SK-N-SH (cell line): ENCODE data around the gene SDF2L1. TPM values are rescaled to one million over a fixed set of nuclear protein-coding genes. Genes with fewer than 3 reads are reported as not detected.
"Not testable (repeated sequence)": the region's sequence is repeated elsewhere in the genome, so short reads cannot be mapped to it uniquely, and the experiment has no call there.

Experiments
- CTCF ChIA-PET: fragments of 300-600, 350-600 bp; formaldehyde crosslinking; extraction: SDS; loops from one replicate; lab custom pipeline; 2021; lab: Yijun Ruan, JAX
- POLR2A ChIA-PET: fragments of 350-600 bp; sonication (Branson Sonifier 250); formaldehyde crosslinking; extraction: SDS; loops from one replicate; lab custom pipeline; 2020; ENCODE audit warnings: antibody characterized with exemption, inconsistent platforms; lab: Yijun Ruan, JAX
- DNase-seq: peaks from one replicate; pipeline ENCODE4 v3.0.0; 2012
- H2AFZ ChIP-seq: fragments of 200-600 bp; sonication (generic); 2 replicates; pipeline ENCODE4 v1.8.1; 2016; ENCODE audit warnings: antibody characterized with exemption, mild to moderate bottlenecking, low read depth
- H3F3A ChIP-seq: fragments of 200-600 bp; sonication (generic); replicated peaks from 2 replicates; pipeline ENCODE3; 2016; ENCODE audit warnings: antibody characterized with exemption, mild to moderate bottlenecking; ENCODE audit not compliant: insufficient read depth
- H3K27ac ChIP-seq, 2 experiments: fragments of 200-500 bp in 1 of 2; fragments of 200-600 bp in 1 of 2; sonication (Bioruptor generic) in 1 of 2; sonication (generic), shearing (Covaris generic) in 1 of 2; 2 replicates each; pipeline versions ENCODE4 v1.5.1 to v1.6.1; 2014 to 2016; ENCODE audit warnings: low read depth in 2 of 2, inconsistent platforms in 1 of 2, low read length in 1 of 2, mild to moderate bottlenecking in 1 of 2, mixed read lengths in 1 of 2
- H3K27me3 ChIP-seq: fragments of 200-600 bp; sonication (generic), shearing (Covaris generic); 2 replicates; pipeline ENCODE4 v1.6.1; 2016; ENCODE audit warnings: mixed run types; ENCODE audit not compliant: insufficient read depth
- H3K36me3 ChIP-seq, 2 experiments: fragments of 200-500 bp in 1 of 2; fragments of 200-600 bp in 1 of 2; sonication (Bioruptor generic) in 1 of 2; sonication (generic) in 1 of 2; replicated peaks in 1 of 2; 2 replicates each; pipeline versions ENCODE3 to v1.5.1; 2014 to 2016; ENCODE audit warnings: low read length in 1 of 2, mild to moderate bottlenecking in 1 of 2; ENCODE audit not compliant: insufficient read depth in 2 of 2, control insufficient read depth in 1 of 2
- H3K4me1 ChIP-seq, 2 experiments: fragments of 200-500 bp in 1 of 2; fragments of 200-600 bp in 1 of 2; sonication (Bioruptor generic) in 1 of 2; sonication (generic), shearing (Covaris generic) in 1 of 2; 2 replicates each; pipeline versions ENCODE4 v1.5.1 to v1.6.1; 2014 to 2016; ENCODE audit warnings: low read depth in 1 of 2, low read length in 1 of 2, mixed run types in 1 of 2; ENCODE audit not compliant: insufficient read depth in 2 of 2, control insufficient read depth in 1 of 2
- H3K4me2 ChIP-seq: fragments of 200-600 bp; sonication (generic), shearing (Covaris generic); 2 replicates; pipeline ENCODE4 v1.6.1; 2017; ENCODE audit warnings: mixed run types
- H3K4me3 ChIP-seq, 2 experiments: fragments of 200-500 bp in 1 of 2; fragments of 200-600 bp in 1 of 2; sonication (Bioruptor generic) in 1 of 2; sonication (generic), shearing (Covaris generic) in 1 of 2; 2 replicates each; pipeline versions ENCODE4 v1.5.1 to v1.8.1; 2014 to 2016; ENCODE audit warnings: low read depth in 2 of 2, inconsistent platforms in 1 of 2, low read length in 1 of 2, mild to moderate bottlenecking in 1 of 2, mixed read lengths in 1 of 2, moderate library complexity in 1 of 2
- H3K79me2 ChIP-seq: fragments of 200-600 bp; sonication (generic); 2 replicates; pipeline ENCODE4 v1.8.1; 2017; ENCODE audit warnings: mild to moderate bottlenecking; ENCODE audit not compliant: insufficient read depth
- H3K9ac ChIP-seq: fragments of 200-600 bp; sonication (generic); 2 replicates; pipeline ENCODE4 v1.6.1; 2017; ENCODE audit warnings: mixed run types
- H3K9me2 ChIP-seq: fragments of 200-600 bp; sonication (generic); 2 replicates; pipeline ENCODE4 v1.6.1; 2017; ENCODE audit warnings: mixed run types
- H3K9me3 ChIP-seq: fragments of 200-600 bp; sonication (generic); 2 replicates; pipeline ENCODE4 v1.6.1; 2017; ENCODE audit warnings: mixed run types, mild to moderate bottlenecking, moderate library complexity
- H4K20me1 ChIP-seq: fragments of 200-600 bp; sonication (generic); 2 replicates; pipeline ENCODE4 v1.6.1; 2017; ENCODE audit warnings: mild to moderate bottlenecking, mixed run types; ENCODE audit not compliant: insufficient read depth
- ELF1 ChIP-seq: IDR thresholded peaks from 2 replicates; pipeline ENCODE4 v1.4.0; 2012
- FOSL2 ChIP-seq: IDR thresholded peaks from 2 replicates; pipeline ENCODE4 v1.4.0; 2012; ENCODE audit warnings: low read depth, mild to moderate bottlenecking, moderate library complexity, borderline replicate concordance
- FOXJ3 ChIP-seq: sonication (generic); formaldehyde crosslinking; IDR thresholded peaks from 2 replicates; pipeline ENCODE4 v1.5.1; 2020; ENCODE audit warnings: mild to moderate bottlenecking, missing genetic modification reagents
- GABPA ChIP-seq: IDR thresholded peaks from 2 replicates; pipeline ENCODE4 v1.4.0; 2012; ENCODE audit warnings: low read depth, mild to moderate bottlenecking
- MXI1 ChIP-seq: IDR thresholded peaks from 2 replicates; pipeline ENCODE4 v1.6.1; 2012; ENCODE audit warnings: mild to moderate bottlenecking, low read depth, low read length, improper control_type of control experiment
- NFIC ChIP-seq: IDR thresholded peaks from 2 replicates; pipeline ENCODE4 v1.4.0; 2012; ENCODE audit warnings: borderline replicate concordance
- POLR2AphosphoS5 ChIP-seq: IDR thresholded peaks from 2 replicates; pipeline ENCODE4 v1.6.1; 2012; ENCODE audit warnings: low read depth, low read length
- RAD21 ChIP-seq: IDR thresholded peaks from 2 replicates; pipeline ENCODE4 v1.6.1; 2012; ENCODE audit warnings: mild to moderate bottlenecking, low read length
- TAF1 ChIP-seq: IDR thresholded peaks from 2 replicates; pipeline ENCODE4 v1.6.1; 2012; ENCODE audit warnings: low read depth, mild to moderate bottlenecking, low read length, moderate library complexity, borderline replicate concordance
- WGBS: methylation state at CpG from one replicate; pipeline ENCODE4 v1.1.6; 2017; ENCODE audit warnings: low lambda C conversion rate; 5-methylcytosine and 5-hydroxymethylcytosine counted together
- polyA plus RNA-seq, 3 experiments: library from polyadenylated mRNA; depleted of rRNA; stranded (reverse); fragments of >200 nt; gene quantifications; 2 replicates each; pipeline ENCODE4 v1.2.3, GENCODE V29; 2012
- TF ChIP-seq, protein P1 (sequence below): fragments of 150-350 bp; IDR thresholded peaks from 2 replicates; pipeline ENCODE4 v1.6.1; 2016; ENCODE audit warnings: mild to moderate bottlenecking, low read depth, low read length
- TF ChIP-seq, protein P2 (sequence below): fragments of 150-350 bp; IDR thresholded peaks from 2 replicates; pipeline ENCODE4 v1.6.1; 2017; ENCODE audit warnings: antibody characterized with exemption, low read length, low read depth, borderline replicate concordance
- TF ChIP-seq, protein P3 (sequence below): IDR thresholded peaks from 2 replicates; pipeline ENCODE4 v1.4.0; 2012; ENCODE audit warnings: low read depth

The SDF2L1 gene
- polyA plus RNA-seq, 1 of the 3 experiments (the other 2 are of a cell fraction) = 60.9 TPM

DNA sequence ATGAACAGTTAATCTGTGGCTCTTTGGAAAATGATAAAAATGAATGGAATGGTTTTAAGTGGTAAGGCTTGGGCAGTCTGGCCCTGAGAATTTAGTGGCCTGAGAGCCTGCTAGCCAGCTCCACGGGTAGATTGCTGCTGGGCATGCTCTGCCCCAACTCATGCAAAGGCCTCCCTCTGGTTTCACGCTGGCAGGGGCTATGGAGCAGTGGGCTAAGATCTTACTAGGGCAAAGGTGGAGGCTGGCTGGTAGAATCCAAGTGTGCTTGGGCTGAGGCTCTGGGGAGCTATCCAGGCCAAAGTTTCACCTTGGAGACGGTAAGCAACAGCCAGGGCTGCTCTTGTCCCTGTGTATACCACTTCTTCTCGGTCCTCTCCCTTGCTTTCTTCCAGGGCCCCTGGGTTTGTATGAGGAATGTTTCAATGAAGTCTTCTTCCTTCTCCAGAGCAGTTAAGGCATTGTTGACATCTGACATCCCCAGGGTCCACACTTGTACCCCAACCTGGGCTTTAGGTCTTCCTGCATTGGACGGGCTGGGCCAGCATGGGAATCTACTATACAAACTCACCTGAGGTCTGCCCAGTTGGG lies 47.1 kb upstream of the SDF2L1 start:
- no peaks in the 10 kb centered on the region for H3F3A ChIP-seq
- CTCF ChIA-PET = interaction anchor here (2.0 kb wide), 1 partner anchor 51 kb away, joined by 5 read pairs; no protein-coding TSS in a partner anchor
- H2AFZ ChIP-seq = no peak overlapping the region
- peaks cover 97% of the 10 kb centered on the region for H4K20me1 ChIP-seq
- DNase-seq = no peak
- H3K4me1 ChIP-seq = peaks cover 0 to 3% of the 10 kb centered on the region in 2 experiments; a peak in 1 of 4 replicates
- POLR2A ChIA-PET = no interaction called here
- no peak overlapping the region for H3K27ac ChIP-seq
- H3K9ac ChIP-seq = no peak overlapping the region
- no peak overlapping the region for H3K4me3 ChIP-seq
- WGBS = 88% methylated on average over 3 of the region's 5 CpGs
- H3K36me3 ChIP-seq = peaks cover 29 to 49% of the 10 kb centered on the region in 2 experiments
- no peaks in the 10 kb centered on the region for H3K27me3 ChIP-seq
- TF ChIP-seq ELF1 (no peak), MXI1 (no peak), FOXJ3 (CRISPR knock-in tag) (no peak), TAF1 (no peak), FOSL2 (no peak), RAD21 (no peak), NFIC (no peak), GABPA (no peak), POLR2AphosphoS5 (no peak)
- TF ChIP-seq, protein P1, sequence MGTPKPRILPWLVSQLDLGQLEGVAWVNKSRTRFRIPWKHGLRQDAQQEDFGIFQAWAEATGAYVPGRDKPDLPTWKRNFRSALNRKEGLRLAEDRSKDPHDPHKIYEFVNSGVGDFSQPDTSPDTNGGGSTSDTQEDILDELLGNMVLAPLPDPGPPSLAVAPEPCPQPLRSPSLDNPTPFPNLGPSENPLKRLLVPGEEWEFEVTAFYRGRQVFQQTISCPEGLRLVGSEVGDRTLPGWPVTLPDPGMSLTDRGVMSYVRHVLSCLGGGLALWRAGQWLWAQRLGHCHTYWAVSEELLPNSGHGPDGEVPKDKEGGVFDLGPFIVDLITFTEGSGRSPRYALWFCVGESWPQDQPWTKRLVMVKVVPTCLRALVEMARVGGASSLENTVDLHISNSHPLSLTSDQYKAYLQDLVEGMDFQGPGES = no peak
- TF ChIP-seq, protein P2, sequence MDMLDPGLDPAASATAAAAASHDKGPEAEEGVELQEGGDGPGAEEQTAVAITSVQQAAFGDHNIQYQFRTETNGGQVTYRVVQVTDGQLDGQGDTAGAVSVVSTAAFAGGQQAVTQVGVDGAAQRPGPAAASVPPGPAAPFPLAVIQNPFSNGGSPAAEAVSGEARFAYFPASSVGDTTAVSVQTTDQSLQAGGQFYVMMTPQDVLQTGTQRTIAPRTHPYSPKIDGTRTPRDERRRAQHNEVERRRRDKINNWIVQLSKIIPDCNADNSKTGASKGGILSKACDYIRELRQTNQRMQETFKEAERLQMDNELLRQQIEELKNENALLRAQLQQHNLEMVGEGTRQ = no peak
- TF ChIP-seq, protein P3, sequence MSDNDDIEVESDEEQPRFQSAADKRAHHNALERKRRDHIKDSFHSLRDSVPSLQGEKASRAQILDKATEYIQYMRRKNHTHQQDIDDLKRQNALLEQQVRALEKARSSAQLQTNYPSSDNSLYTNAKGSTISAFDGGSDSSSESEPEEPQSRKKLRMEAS = no peak
- TF ChIP-seq, all 33 proteins: peak for 0
- H3K9me3 ChIP-seq = no peaks in the 10 kb centered on the region
- no peak overlapping the region for H3K4me2 ChIP-seq
- H3K9me2 ChIP-seq = no peaks in the 10 kb centered on the region
- peaks cover 100% of the 10 kb centered on the region for H3K79me2 ChIP-seq

DNA sequence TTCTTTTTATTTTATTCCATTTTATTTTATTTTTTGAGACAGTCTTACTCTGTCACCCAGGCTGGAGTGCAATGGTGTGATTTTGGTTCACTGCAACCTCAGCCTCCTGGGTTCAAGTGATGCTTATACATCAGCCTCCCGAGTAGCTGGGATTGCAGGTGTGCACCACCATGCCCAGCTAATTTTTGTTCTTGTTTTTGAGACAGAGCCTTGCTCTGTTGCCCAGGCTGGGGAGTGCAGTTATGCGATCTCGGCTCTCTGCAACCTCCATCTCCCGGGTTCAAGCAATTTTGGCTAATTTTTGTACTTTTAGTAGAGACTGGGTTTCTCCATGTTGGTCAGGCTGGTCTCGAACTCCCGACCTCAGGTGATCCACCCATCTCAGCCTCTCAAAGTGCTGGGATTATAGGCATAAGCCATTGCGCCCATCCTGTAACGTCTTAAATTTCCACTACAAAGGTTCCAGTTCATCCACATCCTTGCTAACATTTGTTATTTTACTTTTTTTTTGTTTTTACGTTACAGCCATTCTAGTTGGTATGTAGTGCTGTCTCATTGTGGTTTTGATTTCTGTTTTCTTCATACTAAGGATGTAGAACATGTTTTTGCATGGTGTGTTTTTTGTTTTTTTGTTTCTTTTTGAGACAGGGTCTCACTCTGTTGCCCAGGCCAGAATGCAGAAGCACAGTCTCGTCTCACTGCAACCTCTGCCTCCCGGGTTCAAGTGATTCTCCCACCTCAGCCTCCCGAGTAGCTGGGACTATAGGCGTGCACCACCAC lies 45.6 kb upstream of the SDF2L1 start:
- H3K4me1 ChIP-seq, H3K27me3 ChIP-seq, H3K4me3 ChIP-seq, H3K27ac ChIP-seq, H2AFZ ChIP-seq, POLR2A ChIA-PET, H3K4me2 ChIP-seq, H3F3A ChIP-seq, H3K9me3 ChIP-seq, H3K9ac ChIP-seq, H3K9me2 ChIP-seq, DNase-seq: not testable (repeated sequence)
- Histone ChIP-seq H3K79me2 (peaks cover 100% of the 10 kb centered on the region), H3K36me3 (peaks cover 29 to 49% of the 10 kb centered on the region in 2 experiments), H4K20me1 (peaks cover 97% of the 10 kb centered on the region)
- WGBS = 98% methylated on average over 13 of the region's 13 CpGs
- CTCF ChIA-PET = interaction anchor here (1.2 kb wide), 1 partner anchor 14 kb away, joined by 3 read pairs; no protein-coding TSS in a partner anchor
